NCI-H82 treated with DMSO at 0.1 percent for 48 hours (cell line): ENCODE data around the gene HS6ST3.

ENCODE experiments used
- DNase-seq: peaks from one replicate; lab custom pipeline; 2025; ENCODE audit not compliant: unreplicated experiment; lab: John Stamatoyannopoulos, UW

HS6ST3 gene

GRCh38 chr13:96821381-96821780 is 731.5 kb downstream of the HS6ST3 start:
- no peak for DNase-seq

GRCh38 chr13:96821971-96822370 is 732.1 kb downstream of the HS6ST3 start:
- no peak for DNase-seq

- DNase-seq, result peak; percentile 38
Measured at GRCh38 chr13:96822895-96823294, 733.0 kb downstream of the HS6ST3 start.

GRCh38 chr13:96824140-96824539 is 734.2 kb downstream of the HS6ST3 start:
- DNase-seq, result no peak

- DNase-seq, result no peak
Measured at GRCh38 chr13:96825653-96826052, 735.7 kb downstream of the HS6ST3 start.

- no peak for DNase-seq
Measured at GRCh38 chr13:96834626-96835025, 744.7 kb downstream of the HS6ST3 start.

GRCh38 chr13:96835546-96835945 is 745.6 kb downstream of the HS6ST3 start:
- DNase-seq, result no peak

- no peak for DNase-seq
Measured at GRCh38 chr13:96836733-96837132, 746.8 kb downstream of the HS6ST3 start.

GRCh38 chr13:96837809-96838208 is 747.9 kb downstream of the HS6ST3 start:
- DNase-seq, result no peak

GRCh38 chr13:96844195-96844594 is 754.3 kb downstream of the HS6ST3 start:
- DNase-seq, result no peak

- DNase-seq, result no peak
Measured at GRCh38 chr13:96844616-96845015, 754.7 kb downstream of the HS6ST3 start.

- no peak for DNase-seq
Measured at GRCh38 chr13:96848286-96848685, 758.4 kb downstream of the HS6ST3 start.

- no peak for DNase-seq
Measured at GRCh38 chr13:96849091-96849490, 759.2 kb downstream of the HS6ST3 start.

GRCh38 chr13:96850538-96851145 is 760.7 kb downstream of the HS6ST3 start:
- no peak for DNase-seq

GRCh38 chr13:96851856-96852445 is 762.0 kb downstream of the HS6ST3 start:
- DNase-seq, result no peak

GRCh38 chr13:96858133-96858826 is 768.4 kb downstream of the HS6ST3 start:
- no peak for DNase-seq

GRCh38 chr13:96860882-96861281 is 771.0 kb downstream of the HS6ST3 start:
- no peak for DNase-seq

- no peak for DNase-seq
Measured at GRCh38 chr13:96862093-96862492, 772.2 kb downstream of the HS6ST3 start.

- no peak for DNase-seq
Measured at GRCh38 chr13:96862999-96863398, 773.1 kb downstream of the HS6ST3 start.

GRCh38 chr13:96871469-96871868 is 781.6 kb downstream of the HS6ST3 start:
- DNase-seq, result no peak

- no peak for DNase-seq
Measured at GRCh38 chr13:96880419-96880818, 790.5 kb downstream of the HS6ST3 start.
